ENCODE data around the gene FNDC3A. TPM values are rescaled to one million over a fixed set of nuclear protein-coding genes. Genes with fewer than 3 reads are reported as not detected.

The FNDC3A gene
- total and polyA plus RNA-seq, 8 donors, result 13.0 to 131 (median 26.2) TPM

DNA sequence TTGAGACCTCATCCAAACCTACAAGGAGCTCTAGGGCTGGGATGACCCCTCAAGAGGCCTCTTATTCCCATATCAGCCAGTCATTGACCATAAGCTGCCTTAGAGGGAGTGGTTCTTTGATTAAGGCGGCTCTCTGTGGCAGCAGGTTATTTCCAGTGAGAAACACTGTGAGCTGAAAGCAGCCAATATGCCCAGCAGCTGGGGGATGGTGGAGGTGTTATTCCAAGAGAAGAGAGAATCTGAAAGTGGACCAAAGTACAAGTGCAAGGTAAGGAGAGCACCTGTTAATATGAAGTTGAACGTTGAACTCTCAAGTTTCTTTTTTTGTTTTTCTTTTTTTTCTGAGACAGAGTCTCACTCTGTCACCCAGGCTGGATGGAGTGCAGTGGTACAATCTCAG, 20.2 kb upstream of the FNDC3A start:
- no peak overlapping the region for H3K27ac ChIP-seq
- intact Hi-C loops (cut with DNase I; ENCODE audit: low total_unique reads), result no loop called here
- 27 to 57% (median 48%) methylated on average over 2 of the region's 2 CpGs for WGBS, 5 donors

DNA sequence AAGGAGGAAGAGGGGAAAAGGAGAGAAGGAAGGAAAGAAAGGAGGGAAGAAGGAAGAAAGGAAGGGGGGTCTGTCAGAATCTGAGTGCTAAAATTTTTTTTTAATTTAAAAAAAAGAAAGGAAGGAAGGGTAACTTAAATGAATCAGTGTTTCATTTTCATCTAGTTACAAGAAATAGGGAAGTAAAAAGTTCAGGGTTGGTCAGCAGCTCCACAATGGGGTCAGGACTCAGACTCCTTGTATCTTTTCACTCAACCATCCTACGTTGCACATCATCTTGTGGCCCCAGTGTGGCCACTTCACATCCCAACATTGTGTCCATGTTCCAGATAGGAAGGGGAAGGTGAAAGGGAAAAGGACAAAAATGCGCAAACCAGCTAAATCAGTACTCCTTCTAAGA, 14.3 kb upstream of the FNDC3A start:
- TF ChIP-seq, protein P1, sequence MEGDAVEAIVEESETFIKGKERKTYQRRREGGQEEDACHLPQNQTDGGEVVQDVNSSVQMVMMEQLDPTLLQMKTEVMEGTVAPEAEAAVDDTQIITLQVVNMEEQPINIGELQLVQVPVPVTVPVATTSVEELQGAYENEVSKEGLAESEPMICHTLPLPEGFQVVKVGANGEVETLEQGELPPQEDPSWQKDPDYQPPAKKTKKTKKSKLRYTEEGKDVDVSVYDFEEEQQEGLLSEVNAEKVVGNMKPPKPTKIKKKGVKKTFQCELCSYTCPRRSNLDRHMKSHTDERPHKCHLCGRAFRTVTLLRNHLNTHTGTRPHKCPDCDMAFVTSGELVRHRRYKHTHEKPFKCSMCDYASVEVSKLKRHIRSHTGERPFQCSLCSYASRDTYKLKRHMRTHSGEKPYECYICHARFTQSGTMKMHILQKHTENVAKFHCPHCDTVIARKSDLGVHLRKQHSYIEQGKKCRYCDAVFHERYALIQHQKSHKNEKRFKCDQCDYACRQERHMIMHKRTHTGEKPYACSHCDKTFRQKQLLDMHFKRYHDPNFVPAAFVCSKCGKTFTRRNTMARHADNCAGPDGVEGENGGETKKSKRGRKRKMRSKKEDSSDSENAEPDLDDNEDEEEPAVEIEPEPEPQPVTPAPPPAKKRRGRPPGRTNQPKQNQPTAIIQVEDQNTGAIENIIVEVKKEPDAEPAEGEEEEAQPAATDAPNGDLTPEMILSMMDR (IDR thresholded peaks at IDR 0.05), result no peak
- TF ChIP-seq EP300 (IDR thresholded peaks at IDR 0.05), result no peak
- no peaks in the 10 kb centered on the region for H3K9me3 ChIP-seq
- intact Hi-C loops (cut with DNase I; ENCODE audit: low total_unique reads), result no loop called here
- no peaks in the 10 kb centered on the region for H3K27me3 ChIP-seq
- no peak overlapping the region for H3K27ac ChIP-seq
- no peaks in the 10 kb centered on the region for H3K36me3 ChIP-seq
- H3K4me1 ChIP-seq, result no peaks in the 10 kb centered on the region
- no peak for DNase-seq
- WGBS, 5 donors, result 76 to 94% (median 92%) methylated on average over 2 of the region's 2 CpGs
- H3K4me3 ChIP-seq, result no peak overlapping the region

More for the DNA sequence above, 20.2 kb upstream of the FNDC3A start:
- Histone ChIP-seq H3K36me3 (no peaks in the 10 kb centered on the region), H3K27me3 (no peaks in the 10 kb centered on the region), H3K9me3 (no peaks in the 10 kb centered on the region), H3K4me3 (no peak overlapping the region), H3K4me1 (no peaks in the 10 kb centered on the region)
- DNase-seq, result peak in 1 of 2 donors; percentile 64
- TF ChIP-seq POLR2A (IDR thresholded peaks at IDR 0.05) (no peak), POLR2AphosphoS5 (IDR thresholded peaks at IDR 0.05) (no peak), EP300 (IDR thresholded peaks at IDR 0.05) (no peak)
- TF ChIP-seq, protein P1 (IDR thresholded peaks at IDR 0.05), result no peak

DNA sequence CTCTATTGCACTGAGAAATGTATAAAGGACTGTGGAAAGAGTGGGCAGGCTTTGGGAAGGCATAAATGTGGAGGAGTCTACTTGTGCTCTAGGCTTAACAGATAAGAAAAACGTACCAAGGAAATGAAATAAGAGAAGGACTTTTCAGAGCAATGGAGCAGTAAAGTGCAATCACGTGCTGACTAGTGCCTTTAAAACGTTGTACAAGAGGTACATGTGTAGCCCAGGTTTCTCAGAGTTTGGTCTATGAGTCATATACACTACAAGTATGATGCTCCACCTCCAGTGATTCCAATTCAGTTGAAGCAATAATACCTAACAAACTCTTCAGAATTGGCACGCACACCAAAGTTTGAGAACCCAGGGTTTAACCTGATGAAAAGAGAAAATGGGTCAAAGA, 13.4 kb upstream of the FNDC3A start:
- TF ChIP-seq, protein P1 (IDR thresholded peaks at IDR 0.05), result no peak
- TF ChIP-seq POLR2AphosphoS5 (IDR thresholded peaks at IDR 0.05), result no peak
- no peak for TF ChIP-seq EP300 (IDR thresholded peaks at IDR 0.05)
- TF ChIP-seq POLR2A (IDR thresholded peaks at IDR 0.05), result no peak
- 63 to 72% (median 65%) methylated on average over 4 of the region's 4 CpGs for WGBS, 5 donors
- no peaks in the 10 kb centered on the region for H3K27me3 ChIP-seq
- no peaks in the 10 kb centered on the region for H3K9me3 ChIP-seq
- intact Hi-C loops (cut with DNase I; ENCODE audit: low total_unique reads), result no loop called here
- no peak overlapping the region for H3K27ac ChIP-seq
- no peaks in the 10 kb centered on the region for H3K4me1 ChIP-seq
- no peak for DNase-seq
- no peaks in the 10 kb centered on the region for H3K36me3 ChIP-seq
- no peak overlapping the region for H3K4me3 ChIP-seq

DNA sequence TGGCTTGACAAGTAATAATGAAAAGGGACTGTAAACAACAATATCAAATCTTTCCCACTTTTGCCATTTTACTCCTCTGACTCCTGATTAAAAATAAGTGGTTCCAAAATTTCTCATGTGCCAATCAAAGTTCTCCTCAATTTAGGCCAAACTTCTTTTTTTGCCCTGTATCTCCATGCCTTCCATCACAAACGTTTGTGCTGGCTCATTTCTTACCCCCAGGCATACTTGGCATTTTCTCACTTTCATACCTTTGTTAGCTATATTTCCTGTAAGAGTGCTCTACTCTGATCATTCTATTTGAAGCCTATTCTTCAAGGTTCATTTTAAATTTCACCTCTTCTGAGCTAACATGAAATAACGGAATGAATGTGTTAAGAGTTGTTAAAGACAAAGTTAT, 10.0 kb upstream of the FNDC3A start:
- intact Hi-C loops (cut with DNase I; ENCODE audit: low total_unique reads), result no loop called here
- H3K36me3 ChIP-seq, result no peaks in the 10 kb centered on the region
- H3K4me3 ChIP-seq, result no peak overlapping the region
- TF ChIP-seq POLR2A (IDR thresholded peaks at IDR 0.05), result no peak
- no peak for TF ChIP-seq EP300 (IDR thresholded peaks at IDR 0.05)
- TF ChIP-seq, protein P1 (IDR thresholded peaks at IDR 0.05), result no peak
- TF ChIP-seq POLR2AphosphoS5 (IDR thresholded peaks at IDR 0.05), result no peak
- no peak overlapping the region for H3K27ac ChIP-seq
- no peaks in the 10 kb centered on the region for H3K9me3 ChIP-seq
- no peak for DNase-seq
- no peaks in the 10 kb centered on the region for H3K27me3 ChIP-seq
- H3K4me1 ChIP-seq, result no peaks in the 10 kb centered on the region
- WGBS, 5 donors, result 41 to 56% (median 41%) methylated on average over 2 of the region's 2 CpGs

Data from stomach (tissue), 9 donors.